Stromal cell of bone marrow (primary cell): ENCODE results near the gene APBA1.
A peak's percentile ranks its signal among the peaks of the same experiment; 100 is the strongest.

Source experiments
- DNase-seq: peaks from one replicate; pipeline ENCODE4 v3.0.0-alpha.2; 2012; ENCODE audit warnings: low read depth

APBA1 gene

DNA sequence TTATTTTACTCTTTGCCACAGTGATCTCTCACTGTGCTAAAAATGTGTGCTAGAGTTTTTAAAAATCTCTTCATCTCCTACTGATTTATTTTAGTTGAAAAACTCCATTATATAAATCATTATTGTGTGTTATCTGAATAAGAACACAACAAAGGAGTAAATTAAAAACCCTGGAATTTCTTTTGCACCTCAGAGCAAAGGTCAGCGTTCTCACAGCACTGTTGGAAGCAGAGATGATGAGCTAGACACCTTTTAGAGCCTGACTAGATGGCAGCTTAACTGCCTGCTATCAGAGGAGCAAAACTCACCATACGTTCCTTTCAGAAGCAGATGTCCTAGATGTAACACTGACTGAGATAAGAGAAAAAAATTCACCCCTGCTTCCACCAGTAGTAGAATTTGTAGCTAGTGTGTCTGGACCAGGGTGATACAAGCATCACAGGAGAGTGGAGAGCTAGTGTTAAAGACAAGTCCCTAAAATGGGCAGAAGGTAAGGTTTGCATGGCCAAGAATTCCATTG, 200.0 kb downstream of the APBA1 start:
- no peak for DNase-seq

DNA sequence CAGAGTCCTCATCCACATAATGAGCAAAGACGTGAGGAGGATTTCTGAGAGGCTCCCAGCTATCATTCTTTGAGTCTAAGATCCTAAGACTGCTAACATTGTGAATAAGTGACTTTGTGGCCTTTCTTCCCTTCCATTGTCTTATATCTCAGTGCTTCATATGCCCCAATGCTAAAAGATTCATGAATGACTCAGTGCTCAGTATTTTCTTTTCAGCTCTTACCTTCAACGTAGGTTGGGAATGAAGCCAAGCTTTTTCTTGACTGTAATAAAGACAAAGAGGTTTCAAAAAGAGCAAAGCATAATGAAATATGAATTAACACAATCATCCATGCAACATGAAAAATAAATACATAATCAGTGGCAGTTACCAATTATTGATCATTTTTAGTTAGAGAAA, 200.7 kb downstream of the APBA1 start:
- no peak for DNase-seq

DNA sequence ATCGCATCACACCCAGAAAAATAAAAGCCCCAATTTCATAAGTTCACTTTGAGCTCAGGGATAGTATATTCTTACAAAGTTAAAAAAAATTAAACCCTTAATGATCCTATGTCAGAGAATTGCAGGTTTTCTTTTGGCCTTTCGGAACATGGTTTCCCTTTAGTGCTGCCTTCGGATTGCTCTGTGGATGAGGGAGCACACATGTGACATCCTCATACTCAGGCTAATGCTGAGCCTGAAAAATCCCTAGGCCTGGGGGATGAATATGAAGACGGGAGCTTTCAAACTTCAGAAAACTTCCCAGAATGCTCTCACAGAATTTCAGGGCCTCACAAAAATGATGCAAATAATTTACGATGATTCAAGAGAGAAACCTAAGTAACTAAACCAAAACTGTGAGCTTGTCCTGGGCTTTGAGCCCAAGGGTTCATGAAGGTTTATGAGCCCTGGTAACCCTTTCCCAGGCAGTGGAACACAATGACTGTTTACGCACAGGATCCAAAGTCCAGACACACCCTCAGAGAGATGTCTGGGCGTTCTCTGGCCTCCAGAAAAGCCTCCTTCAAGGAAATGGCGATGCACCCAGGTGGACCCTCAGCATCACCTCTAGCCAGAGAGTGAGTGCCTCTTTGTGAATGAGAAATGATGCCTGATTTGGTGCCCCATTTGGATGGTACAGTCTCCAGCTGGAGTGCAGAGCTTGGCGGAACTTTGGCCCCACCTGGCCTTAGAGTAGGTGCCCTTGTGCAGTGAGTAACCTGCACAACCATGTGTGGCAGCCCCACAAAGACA, 201.8 kb downstream of the APBA1 start:
- no peak for DNase-seq

GRCh38 chr9:69469136-69469535, 203.0 kb downstream of the APBA1 start:
- no peak for DNase-seq

- no peak for DNase-seq
Observed at GRCh38 chr9:69468380-69468779, 203.8 kb downstream of the APBA1 start.

DNA sequence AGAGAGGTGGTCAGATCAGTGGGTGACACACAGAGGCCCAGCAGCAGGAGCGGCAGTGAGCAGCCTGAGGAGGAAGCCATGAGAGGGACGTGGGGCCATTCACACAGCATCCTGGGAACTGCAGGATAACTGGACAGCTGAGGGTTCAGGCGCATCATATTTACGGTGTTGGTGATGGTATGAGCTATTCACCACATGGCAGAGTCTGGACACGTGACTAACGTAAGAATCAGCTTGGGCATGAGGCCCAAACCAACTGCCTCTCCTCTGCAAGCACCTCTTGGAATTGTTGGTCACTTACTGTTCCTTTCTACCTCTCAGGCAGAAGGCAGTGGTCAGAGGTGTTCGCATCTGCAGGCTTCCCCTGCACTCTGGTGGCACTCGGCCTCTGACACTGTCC, 206.0 kb downstream of the APBA1 start:
- DNase-seq, result no peak

GRCh38 chr9:69465473-69465872, 206.7 kb downstream of the APBA1 start:
- DNase-seq, result no peak

- DNase-seq, result no peak
Observed at GRCh38 chr9:69463497-69464068, 208.6 kb downstream of the APBA1 start.

- DNase-seq, result no peak
Observed at GRCh38 chr9:69462394-69462793, 209.8 kb downstream of the APBA1 start.

DNA sequence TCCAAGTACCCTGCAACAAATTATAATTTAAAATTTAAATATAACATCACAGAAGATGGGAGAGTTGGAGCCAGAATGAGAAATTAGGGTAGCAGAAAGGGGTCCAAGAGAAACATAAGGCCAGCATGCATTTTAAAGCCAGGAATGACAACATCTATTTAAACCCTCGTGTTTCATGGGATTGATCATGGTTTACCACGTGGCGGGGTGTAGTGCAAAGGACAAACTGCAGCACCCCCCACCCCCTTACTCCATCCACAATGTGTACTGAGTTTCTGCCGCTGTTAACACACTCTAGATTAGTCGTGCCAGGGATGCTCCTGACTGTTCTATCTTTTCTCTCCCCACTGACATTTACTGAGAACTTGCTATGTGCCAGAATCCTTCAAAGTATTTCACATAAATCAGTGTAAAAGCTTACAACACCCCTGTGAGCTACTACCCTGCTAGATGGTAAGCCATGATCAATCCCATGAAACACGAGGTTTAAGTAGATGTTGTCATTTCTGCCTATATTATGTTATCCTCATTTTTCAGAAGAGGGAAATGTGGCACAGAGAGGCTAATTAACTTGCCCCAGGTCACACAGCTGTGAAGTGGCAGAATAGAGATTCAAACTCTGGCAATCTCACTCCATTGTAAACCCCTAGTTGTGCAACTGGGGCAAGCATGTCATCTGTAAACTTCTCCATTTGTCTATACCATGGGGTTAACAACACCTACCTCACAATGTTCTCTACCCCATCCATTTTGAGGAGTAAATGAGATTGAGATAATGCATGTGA, 210.9 kb downstream of the APBA1 start:
- DNase-seq, result no peak

- no peak for DNase-seq
Observed at GRCh38 chr9:69460012-69460411, 212.2 kb downstream of the APBA1 start.

DNA sequence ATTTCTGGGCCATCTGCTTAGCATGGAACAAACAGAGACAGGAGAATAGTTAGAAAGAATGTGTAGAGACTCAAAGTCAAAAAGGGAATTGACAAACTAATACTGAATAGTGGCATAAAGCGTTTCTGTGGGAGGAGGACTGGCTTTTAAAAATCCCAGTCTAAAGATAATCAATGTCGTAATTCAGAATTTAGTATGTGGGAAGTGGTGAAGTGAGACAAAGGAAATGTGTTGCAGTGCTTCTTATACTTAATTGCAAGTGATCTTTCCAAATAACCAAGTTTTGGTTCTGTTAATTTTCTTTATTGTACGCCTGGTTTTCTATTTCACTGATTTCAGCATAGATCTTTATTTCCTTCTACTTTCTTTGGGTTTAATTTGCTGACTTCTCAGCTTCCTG, 214.0 kb downstream of the APBA1 start:
- DNase-seq, result no peak

GRCh38 chr9:69456201-69456600, 216.0 kb downstream of the APBA1 start:
- no peak for DNase-seq

GRCh38 chr9:69455311-69455710, 216.9 kb downstream of the APBA1 start:
- no peak for DNase-seq

DNA sequence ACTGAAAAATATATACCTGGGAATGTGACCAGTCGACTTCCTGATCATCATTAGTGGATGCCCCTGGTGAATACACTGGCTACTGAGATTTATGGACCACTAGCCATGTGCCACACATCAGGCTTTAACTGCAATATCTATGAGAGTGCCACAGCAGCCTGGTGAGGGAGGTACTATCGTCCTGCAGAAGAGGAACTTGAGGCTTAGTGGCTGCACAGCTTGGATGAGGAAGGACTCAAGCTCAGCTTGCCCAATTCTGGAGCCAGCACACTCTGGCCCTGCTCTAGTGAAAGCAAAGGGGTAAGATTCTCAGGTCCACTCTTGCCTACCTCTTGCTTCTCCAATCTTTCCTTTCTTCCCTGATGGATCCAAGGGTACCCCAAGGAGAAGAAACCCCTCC, 217.8 kb downstream of the APBA1 start:
- DNase-seq, result no peak

- DNase-seq, result no peak
Observed at GRCh38 chr9:69453746-69454145, 218.4 kb downstream of the APBA1 start.

GRCh38 chr9:69452110-69452782, 219.9 kb downstream of the APBA1 start:
- DNase-seq, result no peak

- DNase-seq, result no peak
Observed at GRCh38 chr9:69446496-69446895, 225.7 kb downstream of the APBA1 start.

DNA sequence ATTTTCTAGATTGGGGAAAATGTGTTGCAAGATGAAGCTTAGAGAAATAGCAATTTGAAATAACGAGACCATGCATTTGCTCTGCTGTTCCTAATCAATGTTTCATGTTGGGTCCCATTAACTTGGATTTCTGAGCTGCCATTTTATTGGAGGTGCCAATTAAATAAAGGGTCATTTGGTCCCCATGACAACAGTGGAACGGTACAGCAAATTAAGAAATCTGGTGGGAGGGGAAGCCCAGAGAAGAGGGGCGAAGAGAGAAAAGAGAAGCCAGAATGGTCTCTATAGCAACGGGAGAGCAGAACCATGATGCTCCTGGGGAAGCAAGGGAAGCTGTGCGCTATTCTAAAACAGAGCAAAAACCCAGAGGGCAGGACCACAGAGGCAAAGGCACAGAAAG, 226.9 kb downstream of the APBA1 start:
- DNase-seq, result no peak

DNA sequence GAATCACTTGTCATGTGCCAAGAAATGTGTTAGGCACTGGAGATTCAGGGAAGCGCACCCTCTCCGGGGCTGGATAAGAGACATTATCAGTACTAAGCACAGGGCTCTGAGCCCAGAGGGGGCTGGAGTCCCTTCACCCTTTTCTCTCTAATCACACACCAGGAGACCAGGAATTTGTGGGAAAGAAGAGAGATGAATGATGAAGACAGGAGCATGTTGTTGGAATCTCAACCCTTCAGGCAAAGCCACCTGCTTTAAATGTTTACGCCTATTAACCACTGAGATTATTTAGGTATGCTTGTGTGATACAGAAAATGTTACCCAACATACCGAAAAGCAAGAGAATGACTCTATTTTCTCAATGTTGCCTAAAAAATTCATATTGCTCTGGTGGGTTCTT, 227.4 kb downstream of the APBA1 start:
- DNase-seq, result no peak

DNA sequence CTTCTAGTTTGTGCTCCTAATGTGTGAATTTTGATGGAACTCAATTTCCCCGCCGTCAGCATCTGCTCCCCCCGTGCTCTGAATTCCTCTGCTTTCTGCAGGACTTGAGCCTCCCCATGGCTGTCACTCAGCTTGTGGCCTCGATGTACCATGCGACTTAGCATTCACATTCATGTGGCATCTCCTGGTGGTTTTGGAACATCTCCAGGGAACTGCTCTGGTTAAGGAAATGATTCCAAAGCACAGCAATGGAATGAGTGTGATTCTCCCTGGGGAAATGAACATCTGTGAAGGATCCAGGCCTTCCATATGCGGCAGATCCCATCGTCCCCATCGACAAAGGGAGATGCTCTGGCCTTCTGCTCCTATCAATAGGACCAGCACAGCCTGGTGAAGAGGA, 228.2 kb downstream of the APBA1 start:
- DNase-seq, result peak; percentile 29

GRCh38 chr9:69443178-69443577, 229.0 kb downstream of the APBA1 start:
- DNase-seq, result no peak
